ENCODE measurements around the gene SBF2.

DNA sequence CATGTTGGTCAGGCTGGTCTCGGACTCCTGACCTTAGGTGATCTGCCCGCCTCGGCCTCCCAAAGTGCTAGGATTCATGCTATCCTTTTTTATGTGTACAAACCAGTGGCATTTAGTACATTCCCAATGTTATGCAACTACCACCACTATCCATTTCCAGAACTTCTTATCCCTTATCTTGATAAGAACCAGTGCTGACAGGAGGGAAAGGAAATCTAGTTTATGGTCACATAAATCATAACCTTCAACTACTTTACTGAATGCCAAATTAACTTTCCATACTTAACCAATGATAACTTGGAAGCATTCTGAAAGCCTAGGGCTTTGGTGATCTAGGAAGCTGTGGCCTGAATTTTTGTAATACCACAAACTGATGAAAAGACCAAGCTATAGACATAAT lies 459.7 kb downstream of the SBF2 start:
- TF ChIP-seq, protein P1, sequence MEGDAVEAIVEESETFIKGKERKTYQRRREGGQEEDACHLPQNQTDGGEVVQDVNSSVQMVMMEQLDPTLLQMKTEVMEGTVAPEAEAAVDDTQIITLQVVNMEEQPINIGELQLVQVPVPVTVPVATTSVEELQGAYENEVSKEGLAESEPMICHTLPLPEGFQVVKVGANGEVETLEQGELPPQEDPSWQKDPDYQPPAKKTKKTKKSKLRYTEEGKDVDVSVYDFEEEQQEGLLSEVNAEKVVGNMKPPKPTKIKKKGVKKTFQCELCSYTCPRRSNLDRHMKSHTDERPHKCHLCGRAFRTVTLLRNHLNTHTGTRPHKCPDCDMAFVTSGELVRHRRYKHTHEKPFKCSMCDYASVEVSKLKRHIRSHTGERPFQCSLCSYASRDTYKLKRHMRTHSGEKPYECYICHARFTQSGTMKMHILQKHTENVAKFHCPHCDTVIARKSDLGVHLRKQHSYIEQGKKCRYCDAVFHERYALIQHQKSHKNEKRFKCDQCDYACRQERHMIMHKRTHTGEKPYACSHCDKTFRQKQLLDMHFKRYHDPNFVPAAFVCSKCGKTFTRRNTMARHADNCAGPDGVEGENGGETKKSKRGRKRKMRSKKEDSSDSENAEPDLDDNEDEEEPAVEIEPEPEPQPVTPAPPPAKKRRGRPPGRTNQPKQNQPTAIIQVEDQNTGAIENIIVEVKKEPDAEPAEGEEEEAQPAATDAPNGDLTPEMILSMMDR (IDR thresholded peaks at IDR 0.05; ENCODE audit: insufficient read depth, low read length, poor library complexity, severe bottlenecking): no peak
- TF ChIP-seq EZH2phosphoT487 (conservative IDR thresholded peaks at IDR 0.05; ENCODE audit: low read length): no peak

Data from SU-DHL-6 (cell line).